Diencephalon (tissue), 1 donor: ENCODE measurements around the gene GNB3. TPM values are rescaled to one million over a fixed set of nuclear protein-coding genes. Genes with fewer than 3 reads are reported as not detected.

Experiments
- total RNA-seq: library from RNA; depleted of rRNA; stranded (reverse); fragments of >200 nt; gene quantifications from one replicate; pipeline ENCODE4 v1.2.3, GENCODE V29; 2014

Gene GNB3
- 3.2 TPM for total RNA-seq

GRCh38 chr12:6840761-6841515, at the start of gene GNB3:
Gene GNB3, plus strand, starts transcription at chr12:6840925. Its CDS starts 363 bp downstream, at chr12:6841288.

GRCh38 chr12:6821591-6822425, 18.9 kb upstream of the GNB3 start, which contains the start of gene GPR162:
Gene GPR162, plus strand, starts transcription at chr12:6821821. Its CDS starts 2,078 bp downstream, at chr12:6823899.

DNA sequence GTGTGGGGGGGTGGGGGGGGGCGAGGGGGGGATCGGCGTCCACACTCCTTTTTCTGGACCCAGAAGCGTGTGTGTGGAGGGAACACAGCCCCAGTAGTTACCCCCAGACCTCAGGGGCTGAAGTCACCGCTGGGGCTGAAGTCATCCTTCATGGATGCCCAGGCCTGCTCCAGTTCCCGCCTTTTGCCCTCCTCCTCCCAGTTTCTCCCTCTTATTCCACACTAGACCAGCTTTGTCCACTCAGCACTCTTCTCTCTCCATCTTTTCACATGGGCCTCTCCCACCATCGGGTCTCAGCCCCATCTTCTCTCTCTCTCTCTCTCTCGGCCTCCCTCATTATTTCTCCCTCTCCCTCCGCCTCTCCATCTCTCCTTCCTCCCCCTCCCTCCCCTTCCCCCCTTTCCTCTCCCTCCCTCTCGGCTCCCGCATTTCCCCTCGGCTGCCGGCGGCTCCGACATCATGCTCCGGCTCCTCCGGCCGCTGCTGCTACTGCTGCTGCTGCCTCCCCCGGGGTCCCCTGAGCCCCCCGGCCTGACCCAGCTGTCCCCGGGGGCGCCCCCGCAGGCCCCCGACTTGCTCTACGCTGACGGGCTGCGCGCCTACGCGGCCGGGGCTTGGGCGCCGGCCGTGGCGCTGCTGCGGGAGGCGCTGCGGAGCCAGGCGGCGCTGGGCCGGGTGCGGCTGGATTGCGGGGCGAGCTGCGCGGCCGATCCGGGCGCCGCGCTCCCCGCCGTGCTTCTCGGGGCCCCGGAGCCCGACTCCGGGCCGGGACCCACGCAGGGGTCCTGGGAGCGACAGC, 12.5 kb upstream of the GNB3 start, which contains the start of gene P3H3:
Gene P3H3 (plus strand): TSS at position 426 of the 799 bp plus-strand sequence. CDS start 34 bp downstream, at position 460.

GRCh38 chr12:6851153-6851920, 10.6 kb downstream of the GNB3 start, which contains the start of gene CDCA3:
Gene CDCA3, minus strand, starts transcription at chr12:6851286. Its CDS starts 334 bp downstream, at chr12:6850952.

DNA sequence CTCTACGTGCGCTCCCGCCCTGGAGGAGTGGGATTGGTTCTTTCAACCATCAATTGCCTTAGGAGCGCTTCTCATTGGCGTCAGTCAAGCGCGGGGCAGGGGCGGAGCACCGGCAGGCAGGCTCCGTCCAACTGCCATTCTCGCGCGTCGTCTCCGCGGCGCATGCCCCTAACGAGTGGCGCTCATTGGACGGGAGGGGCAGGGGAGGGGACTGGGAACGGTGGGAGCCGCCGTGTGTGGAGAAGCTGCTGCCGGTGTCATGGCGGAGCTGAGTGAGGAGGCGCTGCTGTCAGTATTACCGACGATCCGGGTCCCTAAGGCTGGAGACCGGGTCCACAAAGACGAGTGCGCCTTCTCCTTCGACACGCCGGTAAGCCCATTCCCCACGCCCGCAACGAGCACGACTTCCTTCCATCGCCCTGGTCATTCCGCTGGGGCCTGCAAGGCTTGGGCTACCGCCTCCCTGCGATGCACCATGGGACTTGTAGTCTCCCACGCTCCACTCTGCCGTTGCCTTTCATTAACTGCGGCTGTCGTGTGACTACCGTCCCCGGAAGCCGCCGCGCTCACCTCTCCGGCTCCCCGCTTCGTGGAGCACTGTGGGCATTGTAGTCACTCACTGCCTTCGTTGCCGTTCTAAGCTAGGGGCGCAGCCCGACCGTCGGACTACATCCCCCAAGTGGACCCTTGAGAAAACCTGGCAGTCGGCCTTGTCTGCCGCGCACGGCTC, 11.4 kb downstream of the GNB3 start, which contains the start of gene USP5:
Gene USP5 (plus strand): TSS at position 230 of the 730 bp plus-strand sequence. CDS start 30 bp downstream, at position 260.

GRCh38 chr12:6867413-6868210, 26.9 kb downstream of the GNB3 start, which contains the start of gene TPI1:
Gene TPI1, plus strand, starts transcription at chr12:6867531. Its CDS starts 36 bp downstream, at chr12:6867567.

DNA sequence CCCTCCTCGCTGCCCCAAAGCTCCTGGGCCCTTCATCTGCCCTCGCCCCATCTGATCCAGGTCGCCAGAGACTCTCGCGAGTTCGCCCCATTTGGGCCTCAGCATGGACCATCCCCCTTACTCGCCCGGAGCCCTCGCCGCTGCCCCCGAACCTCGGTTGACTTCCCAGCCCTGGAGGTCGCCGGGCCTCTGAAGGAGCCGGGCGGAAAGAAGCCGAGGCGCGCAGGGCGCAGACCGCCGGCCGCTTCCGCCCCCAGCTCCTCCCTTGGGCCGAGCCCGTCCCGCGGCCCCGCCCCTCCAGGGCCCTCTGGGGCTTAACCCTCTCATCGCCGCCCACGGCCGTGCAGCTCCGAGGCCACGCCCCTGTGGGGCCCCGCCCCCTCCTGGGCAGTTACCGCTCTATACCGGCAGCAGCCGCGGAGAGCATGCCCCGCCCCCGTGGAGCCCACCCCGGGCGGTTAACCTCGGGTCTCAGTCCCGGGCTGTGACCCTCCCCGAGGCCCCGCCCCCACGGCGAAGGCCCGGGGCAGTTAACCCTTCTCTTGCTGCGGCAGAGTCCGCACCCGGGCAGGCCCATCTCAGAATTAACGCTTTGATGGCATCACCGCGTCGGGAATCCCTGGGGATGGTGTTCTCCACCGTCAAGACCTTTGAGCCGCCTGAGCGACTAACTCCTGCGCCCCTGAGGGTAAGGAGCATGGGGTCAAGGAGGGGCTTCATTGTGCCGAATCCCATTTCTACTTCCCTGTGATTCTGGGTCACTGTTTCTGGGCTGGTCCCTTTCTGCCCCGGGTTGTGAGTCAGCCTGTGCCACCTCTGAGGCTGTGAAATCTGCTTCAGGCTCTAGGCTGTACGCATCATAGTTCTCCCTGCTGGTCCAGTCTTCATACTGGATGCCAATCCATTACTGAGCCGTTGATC, 32.6 kb downstream of the GNB3 start, which contains the start of gene SPSB2:
Gene SPSB2 (minus strand): TSS at position 210 of the 921 bp plus-strand sequence. CDS start 402 bp downstream, outside the sequence.

Other genes with a start within 250 kb of the GNB3 start
- 204 TPM for gene CHD4, start 233.5 kb upstream of the GNB3 start, total RNA-seq
- 1.2 TPM for gene LPAR5, start 205.0 kb upstream of the GNB3 start, total RNA-seq
- gene ACRBP, start 193.5 kb upstream of the GNB3 start, total RNA-seq: 0.46 TPM
- 61.6 TPM for gene ING4, start 177.8 kb upstream of the GNB3 start, total RNA-seq
- 17.3 TPM for gene ZNF384, start 151.6 kb upstream of the GNB3 start, total RNA-seq
- gene PIANP, start 140.1 kb upstream of the GNB3 start, total RNA-seq: 4.4 TPM
- 41.5 TPM for gene COPS7A, start 116.9 kb upstream of the GNB3 start, total RNA-seq
- 104 TPM for gene MLF2, start 87.8 kb upstream of the GNB3 start, total RNA-seq
- 84.2 TPM for gene PTMS, start 74.6 kb upstream of the GNB3 start, total RNA-seq
- not detected for gene LAG3, start 68.4 kb upstream of the GNB3 start, total RNA-seq
- 4.8 TPM for gene CD4, start 51.4 kb upstream of the GNB3 start, total RNA-seq
- 87.9 TPM for gene GPR162, start 19.1 kb upstream of the GNB3 start, total RNA-seq
- 15.0 TPM for gene P3H3, start 12.5 kb upstream of the GNB3 start, total RNA-seq
- gene CDCA3, start 10.4 kb downstream of the GNB3 start, total RNA-seq: 6.2 TPM
- gene USP5, start 11.2 kb downstream of the GNB3 start, total RNA-seq: 91.1 TPM
- gene TPI1, start 26.6 kb downstream of the GNB3 start, total RNA-seq: 349 TPM
- gene SPSB2, start 32.4 kb downstream of the GNB3 start, total RNA-seq: 2.3 TPM
- gene LRRC23, start 63.9 kb downstream of the GNB3 start, total RNA-seq: 27.7 TPM
- 308 TPM for gene ENO2, start 73.7 kb downstream of the GNB3 start, total RNA-seq
- gene ATN1, start 87.0 kb downstream of the GNB3 start, total RNA-seq: 13.1 TPM
- not detected for gene RNU7-1, start 102.9 kb downstream of the GNB3 start, total RNA-seq
- 203 TPM for gene C12orf57, start 103.1 kb downstream of the GNB3 start, total RNA-seq
- 5.8 TPM for gene PTPN6, start 110.4 kb downstream of the GNB3 start, total RNA-seq
- 100 TPM for gene PHB2, start 129.7 kb downstream of the GNB3 start, total RNA-seq
- gene EMG1, start 130.0 kb downstream of the GNB3 start, total RNA-seq: 20.8 TPM
- 13.8 TPM for gene LPCAT3, start 177.6 kb downstream of the GNB3 start, total RNA-seq
- gene C1S, start 219.8 kb downstream of the GNB3 start, total RNA-seq: 13.1 TPM